Fibroblast of mammary gland (primary cell): ENCODE measurements around the gene MYCL.

Source experiments
- DNase-seq: peaks from one replicate; pipeline ENCODE4 v3.0.0-alpha.2; 2010; ENCODE audit warnings: low read depth
- H3K4me3 ChIP-seq: 2 replicates; pipeline ENCODE4 v1.5.1; 2011; ENCODE audit warnings: low read depth, mild to moderate bottlenecking, low read length, moderate library complexity; ENCODE audit not compliant: control insufficient read depth
- CTCF ChIP-seq: conservative IDR thresholded peaks from 2 replicates; pipeline ENCODE4 v1.5.1; 2011; ENCODE audit warnings: low read depth, low read length, inconsistent platforms; ENCODE audit not compliant: control insufficient read depth, insufficient read depth

The MYCL gene

DNA sequence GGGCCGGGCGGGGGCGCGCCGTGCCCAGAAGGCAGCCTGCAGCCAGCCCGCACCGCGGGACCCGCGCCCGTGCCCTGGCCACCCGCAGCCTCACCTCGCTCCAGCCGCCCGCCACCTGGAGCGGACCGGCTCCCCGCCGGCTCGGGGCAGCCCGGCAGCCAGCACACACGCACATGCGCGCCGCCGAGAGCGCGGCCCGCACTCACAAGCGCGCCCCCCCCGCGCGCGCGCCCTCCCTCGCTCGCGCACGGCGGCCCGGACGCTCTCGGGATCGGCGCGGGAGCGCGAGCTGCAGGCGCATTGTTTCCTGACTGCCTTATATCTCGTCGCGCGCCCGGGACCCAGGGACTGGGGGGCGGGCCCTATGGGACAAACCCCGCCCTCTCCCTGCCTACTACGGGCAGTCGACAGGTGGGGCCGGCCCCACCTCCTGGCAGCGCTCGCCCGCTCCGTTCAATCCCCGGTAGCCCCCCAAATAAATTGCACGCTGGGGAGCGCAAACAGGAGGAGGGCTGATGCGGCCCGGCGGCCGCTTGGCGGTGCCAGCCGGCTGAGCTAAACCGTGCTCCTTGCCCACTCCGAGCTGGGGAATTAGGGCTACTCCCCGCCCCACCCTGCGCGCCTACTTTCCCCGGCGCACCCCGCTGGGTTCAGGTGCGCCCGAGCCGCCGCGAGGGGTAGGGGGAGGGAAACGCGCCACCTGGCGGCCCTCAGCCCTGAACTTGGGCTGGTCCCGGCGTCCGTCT lies at the start of gene MYCL:
Gene MYCL, minus strand, starts transcription at position 204 of the 746 bp plus-strand sequence. CDS start 483 bp downstream, outside the sequence.
- peak; percentile 40 for TF ChIP-seq CTCF
- peak; percentile 39 for DNase-seq
- H3K4me3 ChIP-seq: peak within 1 kb of the TSS; percentile 49

GRCh38 chr1:39949891-39950290 lies 48.2 kb upstream of the MYCL start:
- TF ChIP-seq CTCF: no peak

GRCh38 chr1:39947260-39947659 lies 45.5 kb upstream of the MYCL start:
- no peak for DNase-seq
- TF ChIP-seq CTCF: no peak

More at GRCh38 chr1:39949891-39950290, 48.2 kb upstream of the MYCL start:
- H3K4me3 ChIP-seq: no peak overlapping the region
- no peak for DNase-seq

DNA sequence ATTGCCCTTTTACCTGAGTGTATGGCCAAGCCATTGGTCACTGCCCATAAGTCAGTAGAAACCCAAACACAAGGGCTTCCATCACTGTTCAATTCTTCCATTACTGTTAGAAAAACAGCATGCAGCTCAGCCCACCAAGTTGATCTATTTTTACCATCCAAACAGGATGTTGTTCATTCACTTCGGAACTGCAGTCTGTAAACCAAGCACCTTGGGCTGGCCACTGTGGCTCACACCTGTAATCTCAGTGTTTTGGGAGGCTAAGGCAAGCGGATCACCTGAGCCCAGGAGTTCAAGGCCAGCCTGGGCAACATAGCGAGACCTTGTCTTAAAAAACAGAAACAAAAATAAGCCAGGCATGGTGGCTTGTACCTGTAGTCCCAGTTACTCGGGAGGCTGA lies 44.5 kb upstream of the MYCL start:
- no peak overlapping the region for H3K4me3 ChIP-seq
- TF ChIP-seq CTCF: no peak
- DNase-seq: no peak

More at GRCh38 chr1:39947260-39947659, 45.5 kb upstream of the MYCL start:
- H3K4me3 ChIP-seq: no peak overlapping the region

- no peak for TF ChIP-seq CTCF
- DNase-seq: no peak
- no peak overlapping the region for H3K4me3 ChIP-seq
Observed at GRCh38 chr1:39944410-39945112, 42.8 kb upstream of the MYCL start.

DNA sequence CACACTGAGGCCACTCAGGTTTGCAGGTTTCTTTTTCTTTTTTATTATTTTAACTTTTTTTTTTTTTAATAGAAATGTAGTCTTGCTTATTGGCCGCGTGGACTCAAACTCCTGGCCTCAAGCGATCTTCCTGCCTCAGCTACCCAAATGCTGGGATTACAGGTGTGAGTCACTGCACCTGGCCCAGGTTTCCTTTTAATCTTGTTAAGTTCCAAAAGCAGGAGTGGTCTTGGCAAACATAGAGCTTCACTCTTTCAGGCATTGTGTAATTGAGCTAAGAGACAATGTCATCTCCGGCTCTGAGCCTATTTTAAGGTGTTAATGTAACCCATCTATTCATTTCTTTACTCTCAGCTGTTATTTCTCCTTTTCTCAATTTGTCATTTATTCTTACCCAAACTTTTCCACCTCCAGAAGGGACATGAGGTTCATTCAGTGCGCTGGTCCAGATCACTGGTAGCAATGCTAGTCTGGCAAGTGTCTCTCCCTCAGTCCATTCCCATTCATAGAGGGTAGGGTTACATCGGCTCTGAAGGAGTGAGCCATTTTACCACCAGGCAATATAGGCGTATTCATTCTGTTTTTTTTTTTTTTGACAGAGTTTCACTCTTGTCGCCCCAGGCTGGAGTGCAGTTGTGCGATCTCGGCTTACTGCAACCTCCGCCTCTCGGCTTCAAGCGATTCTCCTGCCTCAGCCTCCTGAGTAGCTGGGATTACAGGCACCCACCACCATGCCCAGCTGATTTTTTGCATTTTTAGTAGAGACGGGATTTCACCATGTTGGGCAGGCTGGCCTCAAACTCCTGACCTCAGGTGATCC lies 42.0 kb upstream of the MYCL start:
- no peak for DNase-seq
- no peak for TF ChIP-seq CTCF
- no peak overlapping the region for H3K4me3 ChIP-seq
